ENCODE results near the gene OXCT1. TPM values are rescaled to one million over a fixed set of nuclear protein-coding genes. Genes with fewer than 3 reads are reported as not detected.

OXCT1 gene
- total RNA-seq (2014; rRNA removed; shearing (Covaris generic)) = 26.3 and 26.5 TPM in 2 replicates

DNA sequence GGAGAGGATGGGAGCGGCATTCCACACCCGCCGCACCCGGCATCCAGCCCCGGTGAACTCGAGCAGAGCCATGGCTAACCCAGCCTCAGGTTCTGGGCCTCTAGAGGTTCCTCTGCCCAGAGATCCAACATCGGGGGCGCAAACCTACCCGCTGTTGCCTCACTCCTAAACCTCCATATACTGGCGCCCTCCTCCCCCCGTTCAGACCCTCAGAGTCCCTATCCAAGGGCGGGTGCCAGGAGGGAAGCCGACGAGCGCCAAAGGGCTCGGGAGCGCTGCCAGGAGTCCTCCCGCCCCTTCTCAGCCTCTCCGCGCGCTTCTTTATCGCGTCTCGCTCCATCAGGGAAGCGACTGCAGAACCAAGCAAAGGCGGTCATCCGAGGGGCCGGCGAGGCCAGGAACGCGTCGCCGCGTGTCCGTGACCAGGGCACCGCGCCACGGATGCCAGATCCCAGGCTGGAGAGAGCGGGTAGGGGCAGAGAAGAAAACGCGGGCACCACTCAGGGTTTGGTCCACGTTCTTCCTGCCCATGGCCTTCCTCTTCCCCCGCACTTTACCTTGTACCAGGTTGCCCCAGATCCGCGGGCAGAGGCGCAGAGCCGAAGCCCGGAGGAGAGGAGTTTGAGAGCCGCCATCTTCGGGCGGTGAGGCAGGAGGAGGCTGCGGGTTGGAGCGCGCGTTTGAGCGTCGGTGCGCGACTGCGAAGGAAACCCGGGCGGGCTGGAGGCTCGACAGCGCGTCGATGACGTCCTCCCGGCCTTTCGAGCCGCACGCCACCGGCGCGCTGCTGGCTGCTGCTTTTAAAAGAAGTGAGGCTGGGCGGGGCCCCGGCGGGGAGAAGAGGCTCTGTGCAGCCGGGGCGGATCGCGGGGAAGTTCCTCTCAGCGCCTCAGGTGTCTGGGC is at the start of gene OXCT1:
Gene OXCT1, minus strand, starts transcription at position 702 of the 903 bp plus-strand sequence. Its CDS starts 67 bp downstream, at position 635.

GRCh38 chr5:41903892-41904799 is 33.9 kb upstream of the OXCT1 start, which contains the start of gene RIMOC1:
Gene RIMOC1, plus strand, starts transcription at chr5:41904344. Its CDS starts 24 bp downstream, at chr5:41904368.

Other genes with a start within 250 kb of the OXCT1 start
- gene RIMOC1, start 33.9 kb upstream of the OXCT1 start, total RNA-seq (2014; rRNA removed; shearing (Covaris generic)) = 11.4 and 12.8 TPM in 2 replicates
- gene FBXO4, start 54.9 kb upstream of the OXCT1 start, total RNA-seq (2014; rRNA removed; shearing (Covaris generic)) = 9.0 and 9.5 TPM in 2 replicates

Measured in A375 (cell line).